GM18498 (cell line): ENCODE results near the gene METTL3.

Experiments
- ATAC-seq: cut with Tn5 transposase; IDR thresholded peaks from one replicate; pipeline ENCODE4 v1.9.1; 2021; ENCODE audit warnings: mild to moderate bottlenecking, moderate library complexity; ENCODE audit not compliant: unreplicated experiment

The METTL3 gene

GRCh38 chr14:21476925-21477681 lies 34.0 kb downstream of the METTL3 start, which contains the start of the genes RAB2B and TOX4:
TSS of gene RAB2B (minus strand) at chr14:21476959. CDS start at chr14:21476872, 87 bp downstream.
TSS of gene TOX4 (plus strand) at chr14:21477195. CDS start at chr14:21477279, 84 bp downstream.
- peak; percentile 99 for ATAC-seq

- ATAC-seq, result peak; percentile 39
These were observed 34.6 kb downstream of the METTL3 start for GRCh38 chr14:21476523-21476924.

DNA sequence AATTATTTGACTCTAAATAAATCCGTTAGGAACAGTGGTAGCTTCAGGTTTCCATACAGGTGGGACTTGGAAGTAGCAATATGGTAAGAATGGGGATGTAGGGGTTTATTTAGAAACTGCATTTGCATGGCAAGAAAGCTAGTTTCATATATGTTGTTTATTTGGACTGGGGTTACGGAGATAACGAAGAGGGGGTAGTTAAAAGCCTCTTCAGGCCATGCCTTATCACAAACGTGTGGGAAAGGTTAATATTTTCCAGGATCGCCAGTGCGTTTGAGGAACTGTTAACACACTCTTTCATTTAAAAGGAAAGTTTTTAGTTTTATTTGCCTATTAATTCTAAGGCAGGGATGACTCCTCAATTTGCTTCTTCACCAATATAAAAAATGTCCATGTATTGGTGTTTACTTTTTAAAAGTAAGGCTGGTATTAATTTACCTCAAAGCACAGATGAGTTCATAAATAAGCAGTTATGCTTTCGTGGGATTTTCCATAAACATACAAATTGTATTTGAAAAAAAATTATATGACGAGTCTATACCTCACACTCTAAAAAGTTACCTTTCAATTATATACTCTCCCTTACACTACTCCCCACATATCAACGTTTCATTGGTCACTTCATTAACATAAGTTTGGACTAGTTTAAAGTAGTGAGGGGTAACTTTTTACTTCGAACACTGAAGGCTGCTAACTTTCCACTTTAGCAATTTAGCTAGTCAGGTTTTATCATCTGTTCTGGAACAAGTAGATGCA lies 35.2 kb downstream of the METTL3 start:
- ATAC-seq, result no peak

- ATAC-seq, result no peak
These were observed 43.5 kb downstream of the METTL3 start for GRCh38 chr14:21467616-21468015.

DNA sequence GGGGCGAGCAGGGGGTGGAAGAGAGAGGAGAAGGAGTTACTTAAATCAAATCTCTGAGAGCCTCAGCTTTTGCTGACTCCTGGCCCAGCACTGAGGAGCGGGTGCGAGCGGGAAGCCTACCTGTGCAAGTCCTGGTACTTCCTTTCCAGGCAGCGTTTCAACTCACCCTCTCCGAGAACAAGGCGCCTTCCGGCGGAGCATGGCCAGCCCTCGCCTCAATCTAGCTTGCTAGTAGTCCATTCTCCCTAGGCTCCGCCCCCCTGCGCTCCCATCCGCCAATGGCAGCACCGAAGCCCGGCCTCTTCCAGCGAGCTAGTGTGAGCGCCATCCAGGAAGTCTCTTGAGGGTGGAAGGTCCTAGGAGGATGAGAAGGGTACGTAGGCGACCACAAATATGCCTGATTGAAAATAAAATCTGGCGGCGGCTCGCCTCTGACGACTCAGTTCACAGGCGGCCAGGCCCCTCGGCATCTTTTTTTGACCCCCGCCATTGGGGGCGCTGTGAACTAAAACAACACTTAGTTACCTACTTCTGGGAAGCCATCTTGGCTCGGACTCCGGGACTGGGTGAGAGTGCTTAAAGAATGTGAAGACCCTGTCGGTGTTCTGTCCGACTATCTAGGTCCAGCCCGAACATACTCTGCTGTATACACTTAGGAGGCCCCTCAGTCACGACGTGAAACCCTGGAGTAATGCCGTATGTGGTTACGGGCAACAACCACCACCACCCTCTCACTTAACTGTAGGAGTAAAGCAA lies 55.0 kb downstream of the METTL3 start, which contains the start of gene CHD8:
TSS of gene CHD8 (minus strand) at position 212 of the 756 bp plus-strand sequence. CDS start 24,480 bp downstream, outside the sequence.
- ATAC-seq, result peak; percentile 96

GRCh38 chr14:21455592-21455911 lies 55.6 kb downstream of the METTL3 start:
- peak; percentile 27 for ATAC-seq

DNA sequence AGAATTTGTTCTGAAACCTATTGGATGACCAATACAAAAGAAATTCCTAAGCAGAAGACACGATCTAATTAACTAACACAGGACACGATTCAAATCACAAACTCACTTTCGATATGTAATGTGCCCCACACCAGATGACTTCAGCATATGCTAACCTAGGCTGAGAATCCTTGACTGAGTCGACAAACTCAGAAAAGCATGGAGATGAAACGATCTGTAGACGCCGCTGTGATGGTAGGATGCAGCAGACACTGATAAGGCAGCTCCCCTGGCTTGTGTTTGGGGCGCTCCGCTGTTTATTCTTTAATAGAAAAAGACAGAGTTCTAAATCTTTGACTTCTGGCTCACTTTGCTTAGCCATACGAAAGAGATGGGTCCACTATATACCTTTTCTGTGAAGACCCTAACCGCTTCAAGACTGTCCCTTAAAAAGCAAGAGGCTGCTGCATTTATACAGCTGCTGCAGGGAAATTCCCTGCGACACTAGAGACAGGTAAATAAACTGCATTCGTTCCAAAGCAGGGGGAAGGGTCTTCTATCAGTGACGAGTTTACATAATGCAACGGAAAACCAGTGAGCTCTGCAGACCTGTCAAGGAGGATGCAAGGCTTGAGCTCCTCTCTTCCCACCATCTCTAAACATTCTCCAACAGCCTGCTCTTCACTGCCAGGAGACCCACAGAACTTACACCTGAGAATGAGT lies 56.1 kb downstream of the METTL3 start:
- ATAC-seq, result no peak

GRCh38 chr14:21449899-21450216 lies 61.3 kb downstream of the METTL3 start:
- no peak for ATAC-seq
